Measurements from ENCODE around the gene ARID1B. TPM values are rescaled to one million over a fixed set of nuclear protein-coding genes. Genes with fewer than 3 reads are reported as not detected.
"Not testable (repeated sequence)": the region's sequence is repeated elsewhere in the genome, so short reads cannot be mapped to it uniquely, and the experiment has no call there.

Gene ARID1B
- total and polyA plus RNA-seq, 12 donors: 13.3 to 85.6 (median 50.9) TPM

GRCh38 chr6:157143890-157144798 is 367.0 kb downstream of the ARID1B start:
- peak in 1 of 7 donors; percentile 44 for DNase-seq
- Histone ChIP-seq H3K4me3 (no peak overlapping the region), H3K27me3 (no peaks in the 10 kb centered on the region), H3K27ac (peak overlapping the region in 1 of 5 donors; percentile 29), H3K36me3 (replicated peaks in 1 of 2) (peaks cover 0 to 9% of the 10 kb centered on the region in 2 donors), H3K9me3 (replicated peaks in 1 of 3) (no peaks in the 10 kb centered on the region), H3K4me1 (replicated peaks in 1 of 2) (peaks cover 7 to 29% of the 10 kb centered on the region in 2 donors)
- intact Hi-C loops (cut with DNase I): no loop called here
- 75 to 81% (median 76%) methylated on average over 17 of the region's 17 CpGs for whole genome bisulfite sequencing, 4 donors
- no peak for TF ChIP-seq POLR2A (IDR thresholded peaks at IDR 0.05)
- TF ChIP-seq, protein P1, sequence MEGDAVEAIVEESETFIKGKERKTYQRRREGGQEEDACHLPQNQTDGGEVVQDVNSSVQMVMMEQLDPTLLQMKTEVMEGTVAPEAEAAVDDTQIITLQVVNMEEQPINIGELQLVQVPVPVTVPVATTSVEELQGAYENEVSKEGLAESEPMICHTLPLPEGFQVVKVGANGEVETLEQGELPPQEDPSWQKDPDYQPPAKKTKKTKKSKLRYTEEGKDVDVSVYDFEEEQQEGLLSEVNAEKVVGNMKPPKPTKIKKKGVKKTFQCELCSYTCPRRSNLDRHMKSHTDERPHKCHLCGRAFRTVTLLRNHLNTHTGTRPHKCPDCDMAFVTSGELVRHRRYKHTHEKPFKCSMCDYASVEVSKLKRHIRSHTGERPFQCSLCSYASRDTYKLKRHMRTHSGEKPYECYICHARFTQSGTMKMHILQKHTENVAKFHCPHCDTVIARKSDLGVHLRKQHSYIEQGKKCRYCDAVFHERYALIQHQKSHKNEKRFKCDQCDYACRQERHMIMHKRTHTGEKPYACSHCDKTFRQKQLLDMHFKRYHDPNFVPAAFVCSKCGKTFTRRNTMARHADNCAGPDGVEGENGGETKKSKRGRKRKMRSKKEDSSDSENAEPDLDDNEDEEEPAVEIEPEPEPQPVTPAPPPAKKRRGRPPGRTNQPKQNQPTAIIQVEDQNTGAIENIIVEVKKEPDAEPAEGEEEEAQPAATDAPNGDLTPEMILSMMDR (IDR thresholded peaks at IDR 0.05): no peak

DNA sequence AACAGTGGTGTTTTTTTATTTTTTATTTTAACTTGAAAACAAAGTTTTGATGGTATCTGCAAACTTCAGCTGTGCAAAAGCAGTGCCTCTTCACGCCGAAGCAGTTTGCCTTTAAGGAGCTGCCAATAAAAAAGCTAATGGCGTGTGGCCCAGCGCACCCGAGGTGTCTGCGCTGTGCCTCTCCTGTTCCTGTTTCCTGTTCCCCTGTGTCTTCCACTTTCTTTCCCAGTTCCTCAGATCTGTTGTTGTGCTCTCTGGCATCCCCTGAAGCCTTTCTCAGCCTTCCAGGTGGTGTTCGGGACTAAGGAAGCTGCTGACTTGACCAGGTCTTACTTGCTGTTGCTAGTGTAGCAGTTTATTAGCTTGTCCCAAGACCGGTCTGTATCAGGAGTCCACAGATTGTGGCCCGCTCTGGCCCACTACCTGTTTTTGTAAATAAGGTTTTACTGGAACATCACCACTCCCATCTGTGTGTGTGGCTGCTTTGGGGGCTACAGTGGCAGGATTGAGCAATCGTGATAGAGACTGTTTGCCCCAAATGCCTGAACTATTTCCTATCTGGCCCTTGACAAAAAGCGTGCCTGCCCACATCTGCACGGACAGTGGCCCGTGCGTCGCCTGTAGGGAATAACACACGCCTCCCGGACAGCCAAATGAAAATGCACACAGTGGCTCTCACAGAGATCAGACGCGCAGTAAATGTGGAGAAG is 367.8 kb downstream of the ARID1B start:
- no peaks in the 10 kb centered on the region for H3K27me3 ChIP-seq
- DNase-seq: peak in 1 of 7 donors; percentile 43
- 67 to 76% (median 74%) methylated on average over 19 of the region's 19 CpGs for WGBS, 4 donors
- peaks cover 0 to 10% of the 10 kb centered on the region in 2 donors for H3K36me3 ChIP-seq (replicated peaks in 1 of 2)
- peaks cover 7 to 34% of the 10 kb centered on the region in 2 donors for H3K4me1 ChIP-seq (replicated peaks in 1 of 2)
- no peak overlapping the region for H3K4me3 ChIP-seq
- H3K27ac ChIP-seq: no peak overlapping the region
- TF ChIP-seq, protein P1 (IDR thresholded peaks at IDR 0.05): no peak
- no peak for TF ChIP-seq POLR2A (IDR thresholded peaks at IDR 0.05)
- no peaks in the 10 kb centered on the region for H3K9me3 ChIP-seq (replicated peaks in 1 of 3)
- intact Hi-C loops (cut with DNase I): no loop called here

- H3K4me3 ChIP-seq: no peak overlapping the region
- intact Hi-C loops (cut with DNase I): no loop called here
- no peaks in the 10 kb centered on the region for H3K27me3 ChIP-seq
- TF ChIP-seq, protein P1 (IDR thresholded peaks at IDR 0.05): no peak
- no peak for TF ChIP-seq POLR2A (IDR thresholded peaks at IDR 0.05)
- H3K27ac ChIP-seq: no peak overlapping the region
- WGBS, 4 donors: 81 to 88% (median 87%) methylated on average over 6 of the region's 6 CpGs
- no peak for DNase-seq
- H3K4me1 ChIP-seq (replicated peaks in 1 of 2): peaks cover 7 to 34% of the 10 kb centered on the region in 2 donors
- H3K9me3 ChIP-seq (replicated peaks in 1 of 3): no peaks in the 10 kb centered on the region
- peaks cover 0 to 12% of the 10 kb centered on the region in 2 donors for H3K36me3 ChIP-seq (replicated peaks in 1 of 2)
These were observed 368.6 kb downstream of the ARID1B start for GRCh38 chr6:157145656-157146285.

DNA sequence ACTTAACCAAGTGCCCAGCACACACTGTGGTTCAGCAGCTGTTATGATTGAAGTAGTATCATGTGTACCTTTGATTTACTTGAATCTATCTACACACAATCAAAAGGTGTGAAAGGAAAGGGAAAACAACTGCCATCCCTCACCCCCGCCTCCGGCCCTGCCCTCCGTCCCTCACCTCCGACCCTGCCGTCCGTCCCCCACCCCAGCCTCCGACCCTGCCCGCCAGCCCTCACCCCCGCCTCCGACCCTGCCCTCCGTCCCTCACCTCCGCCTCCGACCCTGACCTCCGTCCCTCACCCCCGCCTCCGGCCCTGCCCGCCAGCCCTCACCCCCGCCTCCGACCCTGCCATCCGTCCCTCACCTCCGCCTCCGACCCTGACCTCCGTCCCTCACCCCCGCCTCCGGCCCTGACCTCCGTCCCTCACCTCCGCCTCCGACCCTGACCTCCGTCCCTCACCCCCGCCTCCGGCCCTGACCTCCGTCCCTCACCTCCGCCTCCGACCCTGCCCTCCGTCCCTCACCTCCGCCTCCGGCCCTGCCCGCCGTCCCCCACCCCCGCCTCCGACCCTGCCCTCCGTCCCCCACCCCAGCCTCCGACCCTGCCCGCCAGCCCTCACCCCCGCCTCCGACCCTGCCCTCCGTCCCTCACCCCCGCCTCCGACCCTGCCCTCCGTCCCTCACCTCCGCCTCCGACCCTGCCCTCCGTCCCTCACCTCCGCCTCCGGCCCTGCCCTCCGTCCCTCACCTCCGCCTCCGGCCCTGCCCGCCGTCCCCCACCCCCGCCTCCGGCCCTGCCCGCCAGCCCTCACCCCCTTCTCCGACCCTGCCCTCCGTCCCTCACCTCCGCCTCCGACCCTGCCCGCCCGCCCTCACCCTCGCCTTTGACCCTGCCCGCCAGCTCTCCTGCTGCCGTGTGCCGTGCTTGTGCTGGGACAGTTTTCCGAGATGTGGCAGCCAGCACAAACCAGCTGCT is 370.2 kb downstream of the ARID1B start:
- DNase-seq; H3K27me3 ChIP-seq; H3K36me3 ChIP-seq (replicated peaks in 1 of 2); intact Hi-C loops (cut with DNase I); H3K9me3 ChIP-seq (replicated peaks in 1 of 3); H3K4me3 ChIP-seq: not testable (repeated sequence)
- peaks cover 16 to 47% of the 10 kb centered on the region in 2 donors for H3K4me1 ChIP-seq (replicated peaks in 1 of 2)
- 86 to 97% (median 93%) methylated on average over 3 to 73 of the region's 74 CpGs for WGBS, 4 donors
- H3K27ac ChIP-seq: peak overlapping the region in 3 of 5 donors; percentile 76 to 97 (median 88)

Measured in adrenal gland (tissue), 12 donors.